A673 (cell line): Measurements from ENCODE around the gene PRMT5.

ENCODE experiments used
- CTCF ChIP-seq: fragments of 300-800, 200-600 bp; sonication (generic); conservative IDR thresholded peaks from 2 replicates; pipeline ENCODE4 v1.5.1; 2017; ENCODE audit warnings: low read depth, mild to moderate bottlenecking, antibody characterized with exemption, low read length, moderate library complexity, mixed read lengths
- EZH2 ChIP-seq: fragments of 200-600 bp; sonication (generic); IDR thresholded peaks from 2 replicates; pipeline ENCODE4 v1.6.1; 2017; ENCODE audit warnings: borderline replicate concordance, low read depth, mild to moderate bottlenecking, mixed read lengths, antibody characterized with exemption, low read length; ENCODE audit not compliant: poor library complexity, severe bottlenecking

DNA sequence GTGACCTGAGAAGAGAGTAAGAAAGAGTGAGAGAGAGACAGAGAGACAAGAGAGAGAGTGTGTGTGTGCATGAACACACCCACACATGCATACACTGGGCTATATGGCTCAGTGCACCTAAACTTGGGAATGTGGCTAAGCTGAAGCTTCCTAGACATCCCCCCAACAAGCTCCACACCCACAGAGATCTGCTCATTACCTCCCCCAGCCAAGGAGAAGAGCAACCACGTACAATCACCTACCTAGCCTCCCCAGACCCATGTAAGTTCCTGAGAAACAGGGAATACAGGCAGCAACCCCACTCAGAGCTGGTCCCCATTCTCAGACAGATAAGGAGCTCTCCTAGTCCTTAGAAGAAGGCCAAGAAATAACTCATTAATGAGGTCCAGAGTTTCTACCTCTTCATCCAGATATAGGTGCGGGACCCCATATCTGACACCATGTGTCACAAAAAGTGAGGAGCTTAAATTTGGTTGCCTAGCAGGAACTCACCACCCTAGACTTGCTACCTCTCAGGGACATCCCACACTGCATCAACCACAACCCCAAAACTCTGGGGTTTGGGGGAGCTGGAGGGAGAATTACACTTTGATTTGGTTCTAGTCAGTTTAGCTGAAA, 43.2 kb upstream of the PRMT5 start:
- TF ChIP-seq EZH2 (no peak), CTCF (no peak)
